ENCODE measurements around the gene MAP7D3. TPM values are rescaled to one million over a fixed set of nuclear protein-coding genes. Genes with fewer than 3 reads are reported as not detected.

MAP7D3 gene
- total and polyA plus RNA-seq, 2 of the 8 experiments (the other 6 are each of a cell fraction or from before 2014, with no cell fraction given) = 4.8 to 19.6 TPM

- Histone ChIP-seq H2BK120ac (replicated peaks; ENCODE audit: low read depth, low read length) (no peak overlapping the region), H3K4me3 (ENCODE audit: extremely low read depth in 1 of 4, insufficient read depth in 2 of 4, low read depth in 3 of 4, low read length in 4 of 4) (no peak overlapping the region), H2AK5ac (ENCODE audit: low read depth, low read length) (no peak overlapping the region), H3K36me3 (ENCODE audit: control insufficient read depth in 2 of 4, insufficient read depth in 4 of 4, low read length in 3 of 4) (no peaks in the 10 kb centered on the region), H4K91ac (replicated peaks; ENCODE audit: insufficient read length, low read length) (no peak overlapping the region), H3K4me2 (ENCODE audit: insufficient read depth in 1 of 2, low read depth in 2 of 2, low read length in 2 of 2) (no peak overlapping the region), H3K4ac (replicated peaks; ENCODE audit: insufficient read length, low read depth, low read length) (no peak overlapping the region), H3K23ac (ENCODE audit: insufficient read length) (no peak overlapping the region), H4K8ac (ENCODE audit: extremely low read depth, insufficient read depth, low read length) (no peak overlapping the region), H2BK20ac (ENCODE audit: low read length) (no peak overlapping the region), H3K27me3 (replicated peaks in 1 of 4; ENCODE audit: control insufficient read depth in 3 of 4, extremely low read depth in 1 of 4, insufficient read depth in 3 of 4, low read length in 3 of 4) (no peaks in the 10 kb centered on the region), H2BK5ac (ENCODE audit: low read depth, low read length) (no peak overlapping the region), H3K18ac (ENCODE audit: extremely low read depth, low read length) (no peak overlapping the region), H3K4me1 (replicated peaks in 1 of 4; ENCODE audit: control insufficient read depth in 3 of 4, insufficient read depth in 4 of 4, low read length in 3 of 4) (peaks cover 0 to 2% (median 0%) of the 10 kb centered on the region in 4 experiments; a peak in 1 of 7 replicates), H2AFZ (ENCODE audit: low read length) (no peak overlapping the region), H4K20me1 (replicated peaks in 1 of 2; ENCODE audit: control insufficient read depth in 1 of 2, insufficient read depth in 2 of 2, low read length in 2 of 2) (no peaks in the 10 kb centered on the region), H2BK12ac (ENCODE audit: low read depth, low read length) (no peak overlapping the region), H3K79me2 (ENCODE audit: control insufficient read depth in 1 of 2, insufficient read depth in 2 of 2, low read length in 2 of 2) (no peaks in the 10 kb centered on the region), H3K23me2 (ENCODE audit: low read depth, low read length) (no peaks in the 10 kb centered on the region), H3K9ac (replicated peaks in 1 of 4; ENCODE audit: extremely low read depth in 1 of 4, low read depth in 3 of 4, low read length in 3 of 4) (no peak overlapping the region), H4K5ac (ENCODE audit: insufficient read length, low read depth, low read length) (no peak overlapping the region), H3K56ac (replicated peaks; ENCODE audit: insufficient read length, low read depth, low read length) (no peak overlapping the region), H2BK15ac (ENCODE audit: low read length) (no peak overlapping the region), H3K9me3 (ENCODE audit: insufficient read depth in 2 of 2, low read depth in 1 of 2, low read length in 1 of 2) (no peaks in the 10 kb centered on the region), H3K79me1 (ENCODE audit: low read depth, low read length) (no peaks in the 10 kb centered on the region), H3K14ac (ENCODE audit: insufficient read length) (no peak overlapping the region), H3K27ac (ENCODE audit: low read depth, low read length) (no peak overlapping the region)
- FAIRE-seq (peak; percentile 42), DNase-seq (ENCODE audit: low read depth in 1 of 2, low spot score in 2 of 2) (no peak)
- CTCF ChIA-PET (ENCODE audit: partially characterized antibody) = interaction anchor here (0.9 to 1.6 kb wide), 2 partner anchors 9 to 10 kb away, joined by 3 to 4 read pairs; no protein-coding TSS in a partner anchor
- 94% methylated on average over 2 of the region's 2 CpGs; no CpG with 5 or more reads in 1 of the 2 experiments for WGBS, 2 experiments (ENCODE audit: extremely low coverage in 1 of 2, insufficient coverage in 1 of 2, insufficient read length in 1 of 2, insufficient replicate concordance in 2 of 2, low coverage in 1 of 2, low lambda C conversion rate in 2 of 2, missing lambda C conversion rate in 1 of 2)
- POLR2A ChIA-PET (ENCODE audit: partially characterized antibody) = no interaction called here
- TF ChIP-seq SP4 (IDR thresholded peaks at IDR 0.05; ENCODE audit: low read length) (no peak), SP2 (IDR thresholded peaks at IDR 0.05; ENCODE audit: low read length) (no peak), BACH1 (IDR thresholded peaks at IDR 0.05; ENCODE audit: low read length) (no peak), RAD21 (IDR thresholded peaks at IDR 0.05 in 1 of 2, conservative IDR thresholded peaks at IDR 0.05 in 1 of 2; ENCODE audit: low read depth in 2 of 2, low read length in 2 of 2) (peak; percentile 36 to 54), CHD2 (IDR thresholded peaks at IDR 0.05; ENCODE audit: low read length) (no peak), TAF7 (optimal IDR thresholded peaks at IDR 0.05; ENCODE audit: borderline replicate concordance, low read depth, low read length) (no peak), RBBP5 (IDR thresholded peaks at IDR 0.05; ENCODE audit: borderline replicate concordance, low read depth, low read length) (no peak), CTCF (IDR thresholded peaks at IDR 0.05; ENCODE audit: control extremely low read depth in 1 of 3, insufficient read depth in 1 of 3, low read depth in 1 of 3, low read length in 3 of 3) (peak in 2 of 3 experiments; percentile 32 to 37; a peak in 3 of 4 replicates), SAP30 (IDR thresholded peaks at IDR 0.05; ENCODE audit: insufficient read depth, insufficient replicate concordance, low read length) (no peak), BCL11A (IDR thresholded peaks at IDR 0.05; ENCODE audit: low read depth in 2 of 2, low read length in 2 of 2) (no peak)
- TF ChIP-seq, protein P1, sequence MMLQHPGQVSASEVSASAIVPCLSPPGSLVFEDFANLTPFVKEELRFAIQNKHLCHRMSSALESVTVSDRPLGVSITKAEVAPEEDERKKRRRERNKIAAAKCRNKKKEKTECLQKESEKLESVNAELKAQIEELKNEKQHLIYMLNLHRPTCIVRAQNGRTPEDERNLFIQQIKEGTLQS (IDR thresholded peaks at IDR 0.05; ENCODE audit: insufficient read depth, low read depth, low read length) = no peak
Observed at GRCh38 chrX:136200466-136200865, 50.7 kb downstream of the MAP7D3 start.
